Skeletal muscle tissue (tissue), 4 donors: Measurements from ENCODE around the gene ABCB1. TPM values are rescaled to one million over a fixed set of nuclear protein-coding genes. Genes with fewer than 3 reads are reported as not detected.
A peak's percentile ranks its signal among the peaks of the same experiment; 100 is the strongest.
"Not testable (repeated sequence)": the region's sequence is repeated elsewhere in the genome, so short reads cannot be mapped to it uniquely, and the experiment has no call there.

ENCODE experiments used
- H3K27ac ChIP-seq: one replicate; pipeline ENCODE4 v1.7.0; 2013; ENCODE audit warnings: mild to moderate bottlenecking, low read depth, low read length, inconsistent platforms
- H3K27me3 ChIP-seq, 3 donors: one replicate each; pipeline ENCODE4 v1.7.0; 2013; ENCODE audit warnings: low read length in 3 of 3; ENCODE audit not compliant: control insufficient read depth in 3 of 3, insufficient read depth in 3 of 3
- H3K36me3 ChIP-seq, 3 donors: one replicate each; pipeline ENCODE4 v1.7.0; 2013; ENCODE audit warnings: low read length in 3 of 3; ENCODE audit not compliant: control insufficient read depth in 3 of 3, insufficient read depth in 3 of 3
- H3K4me1 ChIP-seq, 3 donors: one replicate each; pipeline ENCODE4 v1.7.0; 2013; ENCODE audit warnings: low read length in 3 of 3, mild to moderate bottlenecking in 3 of 3; ENCODE audit not compliant: control insufficient read depth in 3 of 3, insufficient read depth in 3 of 3
- H3K4me3 ChIP-seq, 3 donors: one replicate each; pipeline ENCODE4 v1.7.0; 2013; ENCODE audit warnings: low read length in 3 of 3
- H3K9ac ChIP-seq, 3 donors: one replicate each; pipeline ENCODE4 v1.7.0; 2013; ENCODE audit warnings: low read length in 3 of 3, mild to moderate bottlenecking in 3 of 3, moderate library complexity in 2 of 3, low read depth in 1 of 3
- H3K9me3 ChIP-seq, 3 donors: one replicate each; pipeline ENCODE4 v1.7.0; 2013; ENCODE audit warnings: low read length in 3 of 3; ENCODE audit not compliant: control insufficient read depth in 3 of 3
- total RNA-seq: library from RNA; depleted of rRNA; stranded (reverse); fragments of >200 nt; gene quantifications from one replicate; pipeline ENCODE4 v1.2.3, GENCODE V29; 2014
- donor health status: Osteomylitis.

The ABCB1 gene
- total RNA-seq, 1 donor from 2014 or later, result under 0.01 TPM

DNA sequence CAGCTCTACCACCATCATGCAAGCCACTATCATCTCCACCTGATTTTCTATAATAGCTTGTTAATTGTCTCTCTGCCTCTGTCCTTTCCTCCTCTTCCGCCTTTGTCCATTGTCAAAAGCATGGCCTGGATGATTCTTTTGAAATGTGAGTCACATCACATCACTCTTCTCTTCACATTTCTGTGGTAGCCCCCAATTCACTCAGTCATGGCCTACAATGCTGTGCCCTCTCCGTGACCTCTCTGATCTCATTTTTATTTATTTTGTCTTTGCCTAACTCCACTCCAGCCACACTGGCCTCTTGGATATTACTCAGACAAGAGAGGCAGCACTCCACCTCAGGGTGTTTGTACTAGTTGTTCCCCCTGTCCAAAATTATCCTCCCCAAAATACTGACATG lies 120.3 kb downstream of the ABCB1 start:
- Histone ChIP-seq H3K4me3 (no peak overlapping the region), H3K4me1 (peaks cover 3 to 6% (median 6%) of the 10 kb centered on the region in 3 donors), H3K27me3 (no peaks in the 10 kb centered on the region), H3K27ac (no peak overlapping the region), H3K9ac (no peak overlapping the region), H3K9me3 (no peaks in the 10 kb centered on the region), H3K36me3 (no peaks in the 10 kb centered on the region)

DNA sequence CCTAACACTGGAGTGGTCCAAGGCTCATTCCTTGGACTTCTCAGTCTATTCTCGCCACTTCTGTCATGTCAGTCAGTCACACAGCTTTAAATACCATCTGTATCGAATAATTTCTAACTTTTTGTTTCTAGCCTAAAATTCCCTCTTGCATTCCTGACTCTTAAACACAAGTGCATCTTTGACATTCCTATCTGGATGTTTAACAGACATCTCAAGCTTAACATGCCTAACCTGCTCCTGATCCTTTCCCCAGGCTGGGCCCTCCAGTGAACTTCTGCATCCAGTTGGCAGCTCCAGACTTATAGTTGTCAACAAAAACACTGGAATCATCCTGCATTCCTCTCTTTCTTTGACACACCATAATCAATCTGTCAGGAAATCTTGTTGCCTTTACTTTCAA lies 120.7 kb downstream of the ABCB1 start:
- Histone ChIP-seq H3K9ac (no peak overlapping the region), H3K27me3 (no peaks in the 10 kb centered on the region), H3K9me3 (no peaks in the 10 kb centered on the region), H3K4me1 (peaks cover 5 to 6% (median 6%) of the 10 kb centered on the region in 3 donors), H3K4me3 (no peak overlapping the region), H3K36me3 (no peaks in the 10 kb centered on the region), H3K27ac (no peak overlapping the region)

DNA sequence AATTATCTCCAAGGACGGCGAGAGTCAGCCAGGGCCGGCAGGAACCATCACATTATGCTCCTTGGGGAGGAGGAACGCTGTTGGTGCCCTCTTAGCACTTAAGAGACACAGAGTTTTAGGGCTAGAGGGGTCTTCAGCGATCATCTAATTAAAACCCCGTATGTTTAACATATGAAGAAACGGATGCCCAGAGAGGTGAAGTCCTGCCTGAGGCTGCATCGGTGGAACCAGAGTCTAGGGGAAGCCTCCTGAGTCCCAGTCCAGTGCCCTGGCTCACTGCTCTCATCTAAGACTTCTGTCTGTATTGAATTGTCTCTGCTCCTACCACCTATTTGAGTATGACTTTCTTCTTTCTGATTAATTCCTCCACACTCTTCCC lies 124.5 kb downstream of the ABCB1 start:
- H3K9ac ChIP-seq, result peak overlapping the region; percentile 71 to 94 (median 75)

DNA sequence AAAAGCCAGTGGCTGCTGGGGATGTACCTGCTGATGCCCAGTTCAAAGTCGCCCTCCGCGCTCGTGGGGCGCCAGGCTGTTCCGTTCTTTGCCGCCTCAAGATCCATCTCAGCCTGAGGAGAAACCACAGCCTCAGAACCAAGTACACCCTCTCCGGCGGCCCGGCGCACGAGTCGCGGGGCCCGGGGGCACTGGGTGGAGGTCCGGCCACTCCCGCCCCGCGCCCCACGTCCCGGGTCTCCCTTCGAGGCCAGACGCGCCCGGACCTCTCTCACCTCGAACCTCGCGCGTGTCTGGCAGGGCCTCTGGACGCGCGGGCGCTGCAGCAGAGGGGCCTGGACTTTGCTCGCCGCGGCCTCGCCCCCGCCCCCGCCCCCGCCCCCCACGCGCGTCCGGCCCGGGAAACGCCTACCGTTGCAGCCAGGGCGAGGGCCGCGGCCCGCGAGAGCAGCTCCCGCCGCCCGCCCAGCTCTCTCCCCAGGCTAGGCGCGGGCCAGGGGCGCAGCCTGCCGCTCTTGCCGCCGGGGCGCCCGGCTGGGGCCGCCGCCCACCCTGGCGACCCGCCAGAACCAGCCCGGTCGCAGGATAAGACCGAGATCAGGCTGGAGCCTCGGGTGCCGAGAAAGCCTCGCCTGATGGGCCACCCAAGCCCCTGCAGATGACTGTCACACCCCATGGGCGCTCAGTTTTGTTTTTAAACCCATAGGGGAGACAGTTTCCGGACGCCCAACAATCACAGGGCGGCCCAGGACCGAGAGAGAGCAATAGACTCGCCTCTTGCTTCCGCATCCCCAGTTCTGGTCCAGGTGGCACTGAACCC lies 125.1 kb downstream of the ABCB1 start, which contains the start of gene ABCB4:
Gene ABCB4, minus strand, starts transcription at position 322 of the 820 bp plus-strand sequence. Its CDS starts 215 bp downstream, at position 107.
- no peaks in the 10 kb centered on the region for H3K36me3 ChIP-seq
- H3K27me3 ChIP-seq, result no peaks in the 10 kb centered on the region
- peak within 1 kb of the TSS; percentile 72 to 87 (median 82) for H3K4me3 ChIP-seq
- H3K27ac ChIP-seq, result peak within 1 kb of the TSS; percentile 96
- H3K9ac ChIP-seq, result peak within 1 kb of the TSS; percentile 79 to 94 (median 88)
- H3K4me1 ChIP-seq, result peaks cover 6 to 18% (median 14%) of the 10 kb centered on the region in 3 donors
- H3K9me3 ChIP-seq, result no peaks in the 10 kb centered on the region

More for the DNA sequence above, 124.5 kb downstream of the ABCB1 start:
- H3K9me3 ChIP-seq, result no peaks in the 10 kb centered on the region
- no peaks in the 10 kb centered on the region for H3K36me3 ChIP-seq
- H3K4me3 ChIP-seq, result peak overlapping the region; percentile 59 to 75 (median 72)
- H3K27me3 ChIP-seq, result no peaks in the 10 kb centered on the region
- H3K27ac ChIP-seq, result peak overlapping the region; percentile 96
- peaks cover 6 to 18% (median 14%) of the 10 kb centered on the region in 3 donors for H3K4me1 ChIP-seq

DNA sequence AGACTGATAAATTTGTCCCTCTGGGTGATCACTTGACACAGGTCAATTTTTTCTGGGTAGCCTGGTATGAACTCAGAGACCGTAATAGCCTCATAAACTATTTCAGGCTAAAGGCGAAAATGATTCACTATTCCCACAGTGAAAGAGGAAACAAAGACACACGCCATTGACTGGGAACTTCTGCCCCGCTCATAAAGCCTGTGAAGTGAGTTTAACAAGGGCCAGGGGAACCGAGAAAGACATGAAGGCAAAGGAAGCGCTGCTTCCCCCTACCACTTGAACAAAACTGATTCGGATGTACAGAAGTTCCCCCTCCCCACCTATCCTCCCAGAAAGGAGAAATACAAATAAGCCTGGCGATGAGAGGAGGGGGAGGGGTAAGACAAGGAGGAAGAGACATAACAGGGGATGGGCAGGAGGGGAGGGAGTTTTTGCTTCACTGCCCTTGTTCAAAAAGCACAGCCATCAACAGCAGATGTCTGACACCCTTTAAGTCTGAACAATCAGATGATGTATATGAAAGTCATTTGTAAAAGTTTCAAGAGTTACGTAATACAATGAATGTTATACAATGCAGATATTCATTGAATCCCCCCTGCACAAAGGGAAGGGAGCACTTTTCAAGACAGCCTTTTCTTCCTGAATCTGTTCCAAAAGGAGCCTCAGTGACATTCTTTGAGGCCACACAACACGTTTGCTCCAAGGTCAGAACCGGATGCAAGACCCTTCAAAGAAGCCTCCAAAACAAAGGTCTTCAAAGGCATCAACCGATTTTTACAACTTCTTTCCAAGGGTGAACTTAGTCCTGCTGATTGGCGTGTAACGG lies 125.9 kb downstream of the ABCB1 start:
- H3K9me3 ChIP-seq, result no peaks in the 10 kb centered on the region
- H3K27ac ChIP-seq, result peak overlapping the region; percentile 96
- H3K4me1 ChIP-seq, result peaks cover 6 to 18% (median 14%) of the 10 kb centered on the region in 3 donors
- H3K27me3 ChIP-seq, result no peaks in the 10 kb centered on the region
- H3K36me3 ChIP-seq, result no peaks in the 10 kb centered on the region
- peak overlapping the region; percentile 79 to 94 (median 88) for H3K9ac ChIP-seq
- peak overlapping the region; percentile 72 to 87 (median 82) for H3K4me3 ChIP-seq

DNA sequence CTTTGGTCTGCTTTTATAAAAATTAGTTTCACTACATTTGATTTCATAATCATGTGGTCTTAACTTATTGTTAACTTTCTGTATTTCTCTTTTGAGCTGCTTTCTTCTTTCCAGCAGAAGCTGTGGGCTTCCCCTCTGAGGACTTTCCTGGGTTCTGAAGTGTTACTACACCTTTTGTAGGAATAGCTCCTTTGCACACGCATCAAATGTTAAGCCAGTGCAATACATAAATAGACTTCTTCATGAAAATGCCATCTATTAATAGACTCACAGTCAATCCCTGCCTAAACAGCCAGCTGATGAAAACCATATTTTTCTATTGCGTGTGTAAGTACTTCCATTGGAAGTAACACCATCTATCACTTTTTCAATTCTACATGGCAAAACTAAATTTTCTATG lies 126.7 kb downstream of the ABCB1 start:
- H3K9me3 ChIP-seq, result no peaks in the 10 kb centered on the region
- peak overlapping the region; percentile 96 for H3K27ac ChIP-seq
- peak overlapping the region; percentile 72 to 87 (median 82) for H3K4me3 ChIP-seq
- no peaks in the 10 kb centered on the region for H3K36me3 ChIP-seq
- no peaks in the 10 kb centered on the region for H3K27me3 ChIP-seq
- H3K9ac ChIP-seq, result peak overlapping the region; percentile 79 to 94 (median 88)
- H3K4me1 ChIP-seq, result peaks cover 6 to 18% (median 14%) of the 10 kb centered on the region in 3 donors

DNA sequence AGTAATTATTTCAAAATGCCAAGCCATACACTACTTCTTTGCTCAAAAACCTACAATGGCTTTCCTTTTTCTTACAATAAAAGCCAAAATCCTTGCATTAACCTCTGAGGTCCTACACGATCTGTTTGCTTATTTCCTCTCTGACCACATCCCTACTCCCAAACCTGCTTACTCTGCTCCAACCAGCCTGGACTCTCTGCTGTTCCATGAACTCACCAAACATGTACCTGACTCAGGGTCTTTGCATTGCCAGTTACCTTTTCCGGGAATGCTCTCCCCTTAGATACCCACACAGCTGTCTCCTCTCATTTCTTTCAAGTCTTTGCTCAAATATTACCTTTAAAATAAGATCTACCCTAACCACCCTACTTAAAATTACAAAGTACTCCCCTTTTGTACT lies 127.5 kb downstream of the ABCB1 start:
- peak overlapping the region; percentile 96 for H3K27ac ChIP-seq
- no peaks in the 10 kb centered on the region for H3K27me3 ChIP-seq
- H3K4me3 ChIP-seq, result peak overlapping the region in 2 of 3 donors; percentile 10 to 87
- H3K9ac ChIP-seq, result peak overlapping the region; percentile 37 to 79 (median 72)
- H3K9me3 ChIP-seq, result no peaks in the 10 kb centered on the region
- H3K36me3 ChIP-seq, result no peaks in the 10 kb centered on the region
- peaks cover 6 to 18% (median 14%) of the 10 kb centered on the region in 3 donors for H3K4me1 ChIP-seq

DNA sequence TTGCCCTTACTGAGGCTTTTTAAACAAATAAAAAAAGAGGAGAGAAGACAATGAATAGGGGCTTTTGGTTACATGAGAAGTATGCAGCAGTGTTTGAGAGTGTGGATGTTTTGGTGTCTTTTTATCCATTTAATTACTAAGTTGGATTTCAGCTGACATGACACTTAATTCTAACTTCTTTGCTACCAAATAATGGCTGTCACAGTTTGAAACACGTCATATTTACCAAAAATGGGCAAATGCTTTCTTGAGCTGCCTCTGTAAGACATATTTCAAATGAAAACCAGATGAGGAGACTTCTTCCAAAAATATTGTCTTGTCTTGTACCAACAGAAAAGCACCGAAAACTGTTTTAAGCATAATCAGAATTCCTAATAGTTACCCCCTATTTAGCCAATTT lies 129.2 kb downstream of the ABCB1 start:
- Histone ChIP-seq H3K9ac (no peak overlapping the region), H3K9me3 (no peaks in the 10 kb centered on the region), H3K4me1 (peaks cover 6 to 18% (median 14%) of the 10 kb centered on the region in 3 donors), H3K27ac (no peak overlapping the region), H3K27me3 (no peaks in the 10 kb centered on the region), H3K36me3 (no peaks in the 10 kb centered on the region), H3K4me3 (no peak overlapping the region)

DNA sequence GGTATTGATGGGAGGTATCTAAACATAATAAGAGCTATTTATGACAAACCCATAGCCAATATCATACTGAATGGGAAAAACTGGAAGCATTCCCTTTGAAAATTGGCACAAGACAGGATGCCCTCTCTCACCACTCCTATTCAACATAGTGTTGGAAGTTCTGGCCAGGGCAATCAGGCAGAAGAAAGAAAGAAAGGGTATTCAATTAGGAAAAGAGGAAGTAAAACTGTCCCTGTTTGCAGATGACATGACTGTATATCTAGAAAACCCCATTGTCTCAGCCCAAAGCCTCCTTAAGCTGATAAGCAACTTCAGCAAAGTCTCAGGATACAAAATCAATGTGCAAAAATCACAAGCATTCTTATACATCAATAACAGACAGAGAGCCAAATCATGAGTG lies 131.5 kb downstream of the ABCB1 start:
- not testable (repeated sequence) for H3K27me3 ChIP-seq, H3K36me3 ChIP-seq, H3K9me3 ChIP-seq, H3K9ac ChIP-seq, H3K27ac ChIP-seq, H3K4me3 ChIP-seq
- H3K4me1 ChIP-seq, result peaks cover 7 to 18% (median 17%) of the 10 kb centered on the region in 3 donors

DNA sequence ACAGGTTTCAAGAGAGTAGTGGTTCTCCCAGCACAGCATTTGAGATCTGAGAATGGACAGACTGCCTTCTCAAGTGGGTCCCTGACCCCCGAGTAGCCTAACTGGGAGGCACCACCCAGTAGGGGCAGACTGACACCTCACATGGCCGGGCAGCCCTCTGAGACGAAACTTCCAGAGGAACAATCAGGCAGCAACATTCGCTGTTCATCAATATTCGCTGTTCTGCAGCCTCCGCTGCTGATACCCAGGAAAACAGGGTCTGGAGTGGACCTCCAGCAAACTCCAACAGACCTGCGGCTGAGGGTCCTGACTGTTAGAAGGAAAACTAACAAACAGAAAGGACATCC lies 135.2 kb downstream of the ABCB1 start:
- H3K9me3 ChIP-seq, H3K27me3 ChIP-seq, H3K36me3 ChIP-seq, H3K27ac ChIP-seq, H3K4me3 ChIP-seq: not testable (repeated sequence)
- Histone ChIP-seq H3K4me1 (peaks cover 11 to 20% (median 18%) of the 10 kb centered on the region in 3 donors), H3K9ac (peak overlapping the region in 1 of 3 donors; percentile 33)
